ENCODE data around the gene HEY2.

- TF ChIP-seq JUN (IDR thresholded peaks at IDR 0.05; ENCODE audit: low read depth, low read length) (no peak), GABPA (IDR thresholded peaks at IDR 0.05; ENCODE audit: borderline replicate concordance, insufficient read depth, low read length) (no peak), CTCF (IDR thresholded peaks at IDR 0.05; ENCODE audit: control extremely low read depth in 1 of 3, insufficient read depth in 1 of 3, low read depth in 1 of 3, low read length in 3 of 3) (no peak), CEBPB (IDR thresholded peaks at IDR 0.05; ENCODE audit: low read depth, low read length) (no peak), MAX (IDR thresholded peaks at IDR 0.05) (no peak), EP300 (IDR thresholded peaks at IDR 0.05; ENCODE audit: borderline replicate concordance in 1 of 2, low read depth in 2 of 2, low read length in 2 of 2) (no peak), TAF1 (IDR thresholded peaks at IDR 0.05; ENCODE audit: low read depth, low read length) (no peak), HDAC2 (IDR thresholded peaks at IDR 0.05; ENCODE audit: borderline replicate concordance in 1 of 2, low read depth in 2 of 2, low read length in 2 of 2) (no peak), YY1 (IDR thresholded peaks at IDR 0.05; ENCODE audit: low read depth, low read length) (no peak), TBP (IDR thresholded peaks at IDR 0.05; ENCODE audit: low read depth, low read length) (no peak), POLR2A (IDR thresholded peaks at IDR 0.05; ENCODE audit: control extremely low read depth in 1 of 2, low read depth in 2 of 2, low read length in 2 of 2) (no peak), POLR2AphosphoS5 (IDR thresholded peaks at IDR 0.05; ENCODE audit: low read depth, low read length) (no peak), E2F6 (IDR thresholded peaks at IDR 0.05) (no peak), SUZ12 (IDR thresholded peaks at IDR 0.05; ENCODE audit: low read length) (no peak)
Measured at GRCh38 chr6:125798734-125799508, 49.5 kb downstream of the HEY2 start.

Data from H1 (cell line).